T-helper 1 cell treated with Interleukin-12 subunit alpha and Interleukin-12 subunit beta and Interleukin-4 antibody, amounts not matched to agents 30 μg/mL and 1 μg/mL, for 36 hours (primary cell): ENCODE measurements around the gene MAST4.

Experiments used
- H3K27ac Mint-ChIP-seq: one replicate; pipeline ENCODE4 v1.8.0; 2021; ENCODE audit warnings: mild to moderate bottlenecking, mixed read lengths
- H3K27me3 Mint-ChIP-seq: one replicate; pipeline ENCODE4 v1.8.0; 2021; ENCODE audit warnings: low read depth, mixed read lengths
- H3K36me3 Mint-ChIP-seq: one replicate; pipeline ENCODE4 v1.8.0; 2021; ENCODE audit warnings: low read depth, mixed read lengths
- H3K4me1 Mint-ChIP-seq: one replicate; pipeline ENCODE4 v1.8.0; 2021; ENCODE audit warnings: low read depth, mixed read lengths
- H3K4me3 Mint-ChIP-seq: one replicate; pipeline ENCODE4 v1.8.0; 2021; ENCODE audit warnings: mild to moderate bottlenecking, moderate library complexity, mixed read lengths
- H3K9me3 Mint-ChIP-seq: one replicate; pipeline ENCODE4 v1.8.0; 2021; ENCODE audit warnings: mixed read lengths

MAST4 gene

GRCh38 chr5:66717455-66718373 is 121.5 kb downstream of the MAST4 start:
- peaks cover 10% of the 10 kb centered on the region for H3K4me1 Mint-ChIP-seq
- H3K9me3 Mint-ChIP-seq: no peaks in the 10 kb centered on the region
- no peak overlapping the region for H3K4me3 Mint-ChIP-seq
- H3K27ac Mint-ChIP-seq: no peak overlapping the region
- H3K36me3 Mint-ChIP-seq: no peaks in the 10 kb centered on the region
- peaks cover 16% of the 10 kb centered on the region for H3K27me3 Mint-ChIP-seq

GRCh38 chr5:66718374-66719002 is 122.3 kb downstream of the MAST4 start:
- Mint-ChIP-seq H3K9me3 (no peaks in the 10 kb centered on the region), H3K36me3 (no peaks in the 10 kb centered on the region), H3K4me3 (no peak overlapping the region), H3K27ac (no peak overlapping the region), H3K4me1 (peaks cover 10% of the 10 kb centered on the region), H3K27me3 (peaks cover 19% of the 10 kb centered on the region)

GRCh38 chr5:66720780-66721179 is 124.6 kb downstream of the MAST4 start:
- H3K4me3 Mint-ChIP-seq: no peak overlapping the region
- H3K27ac Mint-ChIP-seq: no peak overlapping the region
- peaks cover 5% of the 10 kb centered on the region for H3K4me1 Mint-ChIP-seq
- no peaks in the 10 kb centered on the region for H3K9me3 Mint-ChIP-seq
- H3K27me3 Mint-ChIP-seq: peaks cover 22% of the 10 kb centered on the region
- no peaks in the 10 kb centered on the region for H3K36me3 Mint-ChIP-seq

- no peak overlapping the region for H3K4me3 Mint-ChIP-seq
- peaks cover 26% of the 10 kb centered on the region for H3K27me3 Mint-ChIP-seq
- peaks cover 5% of the 10 kb centered on the region for H3K4me1 Mint-ChIP-seq
- H3K27ac Mint-ChIP-seq: no peak overlapping the region
- no peaks in the 10 kb centered on the region for H3K9me3 Mint-ChIP-seq
- no peaks in the 10 kb centered on the region for H3K36me3 Mint-ChIP-seq
Measured at GRCh38 chr5:66722686-66723085, 126.5 kb downstream of the MAST4 start.

GRCh38 chr5:66724349-66725139 is 128.4 kb downstream of the MAST4 start:
- H3K36me3 Mint-ChIP-seq: no peaks in the 10 kb centered on the region
- H3K27me3 Mint-ChIP-seq: peaks cover 26% of the 10 kb centered on the region
- H3K4me1 Mint-ChIP-seq: no peaks in the 10 kb centered on the region
- no peak overlapping the region for H3K4me3 Mint-ChIP-seq
- H3K9me3 Mint-ChIP-seq: no peaks in the 10 kb centered on the region
- no peak overlapping the region for H3K27ac Mint-ChIP-seq

- no peaks in the 10 kb centered on the region for H3K36me3 Mint-ChIP-seq
- peaks cover 26% of the 10 kb centered on the region for H3K27me3 Mint-ChIP-seq
- H3K4me1 Mint-ChIP-seq: peaks cover 3% of the 10 kb centered on the region
- H3K4me3 Mint-ChIP-seq: no peak overlapping the region
- no peak overlapping the region for H3K27ac Mint-ChIP-seq
- H3K9me3 Mint-ChIP-seq: no peaks in the 10 kb centered on the region
Measured at GRCh38 chr5:66727630-66728029, 131.4 kb downstream of the MAST4 start.

- no peak overlapping the region for H3K4me3 Mint-ChIP-seq
- H3K27me3 Mint-ChIP-seq: peaks cover 31% of the 10 kb centered on the region
- no peaks in the 10 kb centered on the region for H3K9me3 Mint-ChIP-seq
- peaks cover 3% of the 10 kb centered on the region for H3K4me1 Mint-ChIP-seq
- no peak overlapping the region for H3K27ac Mint-ChIP-seq
- no peaks in the 10 kb centered on the region for H3K36me3 Mint-ChIP-seq
Measured at GRCh38 chr5:66728049-66728448, 131.9 kb downstream of the MAST4 start.

GRCh38 chr5:66737096-66737495 is 140.9 kb downstream of the MAST4 start:
- H3K27ac Mint-ChIP-seq: no peak overlapping the region
- peaks cover 24% of the 10 kb centered on the region for H3K27me3 Mint-ChIP-seq
- H3K36me3 Mint-ChIP-seq: no peaks in the 10 kb centered on the region
- no peak overlapping the region for H3K4me3 Mint-ChIP-seq
- H3K4me1 Mint-ChIP-seq: no peaks in the 10 kb centered on the region
- H3K9me3 Mint-ChIP-seq: no peaks in the 10 kb centered on the region

- Mint-ChIP-seq H3K27me3 (peaks cover 16% of the 10 kb centered on the region), H3K4me3 (no peak overlapping the region), H3K9me3 (no peaks in the 10 kb centered on the region), H3K36me3 (no peaks in the 10 kb centered on the region), H3K27ac (no peak overlapping the region), H3K4me1 (peaks cover 6% of the 10 kb centered on the region)
Measured at GRCh38 chr5:66738136-66738535, 141.9 kb downstream of the MAST4 start.

- peaks cover 11% of the 10 kb centered on the region for H3K27me3 Mint-ChIP-seq
- H3K27ac Mint-ChIP-seq: no peak overlapping the region
- no peaks in the 10 kb centered on the region for H3K36me3 Mint-ChIP-seq
- H3K4me3 Mint-ChIP-seq: no peak overlapping the region
- peaks cover 11% of the 10 kb centered on the region for H3K4me1 Mint-ChIP-seq
- no peaks in the 10 kb centered on the region for H3K9me3 Mint-ChIP-seq
Measured at GRCh38 chr5:66739021-66739420, 142.8 kb downstream of the MAST4 start.

- H3K9me3 Mint-ChIP-seq: no peaks in the 10 kb centered on the region
- peaks cover 11% of the 10 kb centered on the region for H3K4me1 Mint-ChIP-seq
- peaks cover 10% of the 10 kb centered on the region for H3K27me3 Mint-ChIP-seq
- H3K27ac Mint-ChIP-seq: no peak overlapping the region
- H3K36me3 Mint-ChIP-seq: no peaks in the 10 kb centered on the region
- H3K4me3 Mint-ChIP-seq: no peak overlapping the region
Measured at GRCh38 chr5:66739951-66740350, 143.8 kb downstream of the MAST4 start.

GRCh38 chr5:66741394-66741793 is 145.2 kb downstream of the MAST4 start:
- H3K4me3 Mint-ChIP-seq: no peak overlapping the region
- no peak overlapping the region for H3K27ac Mint-ChIP-seq
- no peaks in the 10 kb centered on the region for H3K36me3 Mint-ChIP-seq
- no peaks in the 10 kb centered on the region for H3K9me3 Mint-ChIP-seq
- peaks cover 11% of the 10 kb centered on the region for H3K4me1 Mint-ChIP-seq
- H3K27me3 Mint-ChIP-seq: peaks cover 4% of the 10 kb centered on the region

- Mint-ChIP-seq H3K27me3 (no peaks in the 10 kb centered on the region), H3K27ac (no peak overlapping the region), H3K4me3 (no peak overlapping the region), H3K9me3 (no peaks in the 10 kb centered on the region), H3K4me1 (peaks cover 11% of the 10 kb centered on the region), H3K36me3 (no peaks in the 10 kb centered on the region)
Measured at GRCh38 chr5:66742083-66742895, 146.1 kb downstream of the MAST4 start.

- no peaks in the 10 kb centered on the region for H3K9me3 Mint-ChIP-seq
- no peaks in the 10 kb centered on the region for H3K36me3 Mint-ChIP-seq
- peaks cover 11% of the 10 kb centered on the region for H3K4me1 Mint-ChIP-seq
- no peak overlapping the region for H3K4me3 Mint-ChIP-seq
- no peaks in the 10 kb centered on the region for H3K27me3 Mint-ChIP-seq
- no peak overlapping the region for H3K27ac Mint-ChIP-seq
Measured at GRCh38 chr5:66742896-66743247, 146.7 kb downstream of the MAST4 start.
